ENCODE data around the gene MRPS15.

DNA sequence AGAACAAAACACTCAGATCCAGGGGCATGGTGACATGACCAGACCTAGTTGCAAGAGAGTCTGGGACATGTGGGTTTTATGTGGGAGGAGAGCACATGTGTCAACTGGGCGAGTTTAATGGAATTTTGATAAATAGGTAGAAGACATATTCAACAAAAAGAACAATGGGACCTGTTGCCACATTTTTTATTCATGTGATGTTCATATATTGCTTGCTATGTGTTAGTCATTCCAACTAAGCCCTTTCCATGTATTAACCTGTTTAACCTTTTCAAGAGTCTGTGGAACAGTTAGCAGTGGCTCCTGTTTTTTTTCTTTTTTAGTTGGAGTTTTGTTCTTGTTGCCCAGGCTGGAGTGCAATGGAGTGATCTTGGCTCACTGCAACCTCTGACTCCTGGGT is 48.7 kb upstream of the MRPS15 start:
- TF ChIP-seq, protein P1, sequence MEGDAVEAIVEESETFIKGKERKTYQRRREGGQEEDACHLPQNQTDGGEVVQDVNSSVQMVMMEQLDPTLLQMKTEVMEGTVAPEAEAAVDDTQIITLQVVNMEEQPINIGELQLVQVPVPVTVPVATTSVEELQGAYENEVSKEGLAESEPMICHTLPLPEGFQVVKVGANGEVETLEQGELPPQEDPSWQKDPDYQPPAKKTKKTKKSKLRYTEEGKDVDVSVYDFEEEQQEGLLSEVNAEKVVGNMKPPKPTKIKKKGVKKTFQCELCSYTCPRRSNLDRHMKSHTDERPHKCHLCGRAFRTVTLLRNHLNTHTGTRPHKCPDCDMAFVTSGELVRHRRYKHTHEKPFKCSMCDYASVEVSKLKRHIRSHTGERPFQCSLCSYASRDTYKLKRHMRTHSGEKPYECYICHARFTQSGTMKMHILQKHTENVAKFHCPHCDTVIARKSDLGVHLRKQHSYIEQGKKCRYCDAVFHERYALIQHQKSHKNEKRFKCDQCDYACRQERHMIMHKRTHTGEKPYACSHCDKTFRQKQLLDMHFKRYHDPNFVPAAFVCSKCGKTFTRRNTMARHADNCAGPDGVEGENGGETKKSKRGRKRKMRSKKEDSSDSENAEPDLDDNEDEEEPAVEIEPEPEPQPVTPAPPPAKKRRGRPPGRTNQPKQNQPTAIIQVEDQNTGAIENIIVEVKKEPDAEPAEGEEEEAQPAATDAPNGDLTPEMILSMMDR (conservative IDR thresholded peaks at IDR 0.05) = no peak
- TF ChIP-seq EZH2 (IDR thresholded peaks at IDR 0.05; ENCODE audit: low read depth) = no peak

Data from PC-9 (cell line).